Measurements from ENCODE around the gene GCNA.

Gene GCNA

DNA sequence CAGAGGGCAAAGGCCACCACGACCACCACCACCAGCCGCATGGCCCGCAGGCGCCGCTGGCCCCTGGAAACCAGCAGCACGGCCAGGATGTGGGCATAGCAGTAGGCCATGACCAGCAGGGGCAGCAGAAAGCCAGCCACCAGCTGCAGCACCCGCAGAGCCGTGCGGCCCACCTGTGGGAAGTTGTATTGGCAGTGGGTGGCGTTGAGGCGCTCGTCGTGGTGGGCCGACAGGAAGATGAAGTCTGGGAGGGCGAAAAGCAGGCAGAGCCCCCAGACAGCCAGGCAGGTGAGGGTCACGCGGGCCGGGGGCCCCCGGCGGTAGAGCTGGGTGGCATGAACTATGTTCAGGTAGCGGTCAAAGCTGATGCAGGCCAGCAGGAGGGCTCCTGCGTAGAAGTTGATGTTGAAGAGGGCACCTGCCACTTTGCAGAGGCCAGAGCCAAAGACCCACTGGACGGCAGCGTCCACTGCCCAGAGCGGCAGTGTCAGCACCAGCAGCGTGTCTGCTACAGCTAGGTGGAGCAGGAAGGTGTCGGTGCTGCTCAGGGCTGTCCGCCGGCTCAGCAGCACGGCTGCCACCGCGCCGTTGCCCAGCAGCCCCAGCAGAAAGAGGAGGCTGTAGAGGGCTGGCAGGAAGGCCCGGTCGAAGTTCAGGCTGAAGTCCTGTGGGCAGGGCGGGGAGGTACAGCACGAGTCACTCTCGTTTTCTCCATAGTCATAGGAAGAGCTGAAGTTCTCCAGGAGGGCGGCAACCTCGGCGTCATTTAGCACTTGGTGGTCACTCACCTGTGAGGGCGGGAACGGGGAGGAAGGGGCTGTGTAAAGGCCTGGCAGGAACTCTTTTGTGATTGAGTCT is 38.7 kb downstream of the GCNA start:
- DNase-seq (peak; percentile 36), ATAC-seq (ENCODE audit: insufficient read depth, low read depth) (no peak)
- Histone ChIP-seq H3K9me3 (ENCODE audit: insufficient read depth, low read length, severe bottlenecking) (no peaks in the 10 kb centered on the region), H3K4me2 (ENCODE audit: insufficient read depth, low read length) (no peak overlapping the region), H3K4me1 (ENCODE audit: insufficient read depth, low read length) (peaks cover 23% of the 10 kb centered on the region), H3K4me3 (ENCODE audit: low read depth in 1 of 2, low read length in 2 of 2) (no peak overlapping the region), H3K36me3 (ENCODE audit: insufficient read depth, low read length) (peaks cover 6% of the 10 kb centered on the region; the same call in 1 of the 2 replicates), H3K27me3 (ENCODE audit: insufficient read depth, low read length, poor library complexity) (no peaks in the 10 kb centered on the region), H3K79me2 (ENCODE audit: insufficient read depth, low read length) (no peaks in the 10 kb centered on the region), H4K20me1 (ENCODE audit: insufficient read depth, low read length) (0 out of 2 replicates have a peak, but pooled peaks cover 3% of the 10 kb centered on the region), H3K27ac (ENCODE audit: low read length) (no peak overlapping the region), H3K9ac (ENCODE audit: low read depth, low read length) (no peak overlapping the region), H2AFZ (ENCODE audit: low read depth, low read length) (no peak overlapping the region)
- TF ChIP-seq CTCF (IDR thresholded peaks at IDR 0.05; ENCODE audit: borderline replicate concordance, extremely low read depth, low read length, poor library complexity, severe bottlenecking) (peak; percentile 20), EZH2 (IDR thresholded peaks at IDR 0.05; ENCODE audit: borderline replicate concordance, low read depth, low read length, severe bottlenecking) (no peak)

GRCh38 chrX:71617742-71618141 is 39.5 kb downstream of the GCNA start:
- peaks cover under 1% of the 10 kb centered on the region; the same call in 1 of the 2 replicates for H3K36me3 ChIP-seq (ENCODE audit: insufficient read depth, low read length)
- H4K20me1 ChIP-seq (ENCODE audit: insufficient read depth, low read length) = 0 out of 2 replicates have a peak, but pooled peaks cover 3% of the 10 kb centered on the region
- ATAC-seq (ENCODE audit: insufficient read depth, low read depth) (no peak), DNase-seq (no peak)
- H3K9me3 ChIP-seq (ENCODE audit: insufficient read depth, low read length, severe bottlenecking) = no peaks in the 10 kb centered on the region
- peaks cover 26% of the 10 kb centered on the region for H3K4me1 ChIP-seq (ENCODE audit: insufficient read depth, low read length)
- TF ChIP-seq CTCF (IDR thresholded peaks at IDR 0.05; ENCODE audit: borderline replicate concordance, extremely low read depth, low read length, poor library complexity, severe bottlenecking) (no peak), EZH2 (IDR thresholded peaks at IDR 0.05; ENCODE audit: borderline replicate concordance, low read depth, low read length, severe bottlenecking) (no peak)
- no peak overlapping the region for H3K27ac ChIP-seq (ENCODE audit: low read length)
- H3K79me2 ChIP-seq (ENCODE audit: insufficient read depth, low read length) = no peaks in the 10 kb centered on the region
- H3K4me2 ChIP-seq (ENCODE audit: insufficient read depth, low read length) = 0 out of 2 replicates have a peak overlapping the region, but pooled peaks have one; percentile 12
- H3K9ac ChIP-seq (ENCODE audit: low read depth, low read length) = no peak overlapping the region
- no peaks in the 10 kb centered on the region for H3K27me3 ChIP-seq (ENCODE audit: insufficient read depth, low read length, poor library complexity)
- no peak overlapping the region for H3K4me3 ChIP-seq (ENCODE audit: low read depth in 1 of 2, low read length in 2 of 2)
- H2AFZ ChIP-seq (ENCODE audit: low read depth, low read length) = no peak overlapping the region

DNA sequence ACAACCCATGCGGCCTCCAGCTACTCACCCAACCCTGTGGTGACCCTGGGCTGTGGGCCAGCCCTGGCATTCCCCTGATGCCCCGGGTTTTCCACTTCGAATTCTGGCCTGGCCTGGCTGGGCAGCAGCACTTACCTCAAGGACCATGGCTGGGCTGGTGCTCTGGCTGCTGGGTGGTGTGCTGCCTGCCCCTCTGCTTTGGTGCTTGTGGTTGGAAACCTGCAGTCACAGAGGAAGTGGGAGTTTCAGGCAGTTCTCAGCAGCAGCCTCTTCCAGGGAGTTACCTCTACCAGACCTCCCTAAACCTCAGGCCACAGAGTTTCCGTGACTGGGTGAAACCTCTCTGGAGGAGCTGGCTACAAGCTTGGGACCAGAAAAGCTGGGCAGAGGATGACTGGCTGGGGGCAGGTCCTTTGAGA is 40.1 kb downstream of the GCNA start, which contains the start of gene CXCR3:
Gene CXCR3, minus strand, starts transcription at position 209 of the 419 bp plus-strand sequence. Its CDS starts 62 bp downstream, at position 147.
- H3K9ac ChIP-seq (ENCODE audit: low read depth, low read length) = no peak within 1 kb of the TSS
- H3K27me3 ChIP-seq (ENCODE audit: insufficient read depth, low read length, poor library complexity) = no peaks in the 10 kb centered on the region
- H3K4me2 ChIP-seq (ENCODE audit: insufficient read depth, low read length) = 0 out of 2 replicates have a peak within 1 kb of the TSS, but pooled peaks have one; percentile 12
- peaks cover 31% of the 10 kb centered on the region for H3K4me1 ChIP-seq (ENCODE audit: insufficient read depth, low read length)
- TF ChIP-seq CTCF (IDR thresholded peaks at IDR 0.05; ENCODE audit: borderline replicate concordance, extremely low read depth, low read length, poor library complexity, severe bottlenecking) = no peak
- no peak for TF ChIP-seq EZH2 (IDR thresholded peaks at IDR 0.05; ENCODE audit: borderline replicate concordance, low read depth, low read length, severe bottlenecking)
- no peaks in the 10 kb centered on the region; the same call in 1 of the 2 replicates for H3K36me3 ChIP-seq (ENCODE audit: insufficient read depth, low read length)
- H3K27ac ChIP-seq (ENCODE audit: low read length) = peak within 1 kb of the TSS; percentile 47
- DNase-seq = peak; percentile 77
- no peak within 1 kb of the TSS for H2AFZ ChIP-seq (ENCODE audit: low read depth, low read length)
- peak; percentile 87 for ATAC-seq (ENCODE audit: insufficient read depth, low read depth)
- H3K4me3 ChIP-seq (ENCODE audit: low read depth in 1 of 2, low read length in 2 of 2) = no peak within 1 kb of the TSS
- no peaks in the 10 kb centered on the region for H3K9me3 ChIP-seq (ENCODE audit: insufficient read depth, low read length, severe bottlenecking)
- H3K79me2 ChIP-seq (ENCODE audit: insufficient read depth, low read length) = no peaks in the 10 kb centered on the region
- 0 out of 2 replicates have a peak, but pooled peaks cover 3% of the 10 kb centered on the region for H4K20me1 ChIP-seq (ENCODE audit: insufficient read depth, low read length)
